NCI-H510A (cell line): Measurements from ENCODE around the gene VAV1.
"Not testable (repeated sequence)": the region's sequence is repeated elsewhere in the genome, so short reads cannot be mapped to it uniquely, and the experiment has no call there.

Experiments
- DNase-seq: peaks from one replicate; lab custom pipeline; 2025; lab: John Stamatoyannopoulos, UW

VAV1 gene

GRCh38 chr19:6852001-6852400, 79.5 kb downstream of the VAV1 start:
- no peak for DNase-seq

- no peak for DNase-seq
Measured at GRCh38 chr19:6853868-6854267, 81.4 kb downstream of the VAV1 start.

GRCh38 chr19:6854758-6855157, 82.2 kb downstream of the VAV1 start:
- no peak for DNase-seq

- no peak for DNase-seq
Measured at GRCh38 chr19:6856749-6857372, 84.4 kb downstream of the VAV1 start.

- no peak for DNase-seq
Measured at GRCh38 chr19:6861683-6862286, 89.3 kb downstream of the VAV1 start.

GRCh38 chr19:6862673-6863078, 90.2 kb downstream of the VAV1 start:
- DNase-seq = no peak

- no peak for DNase-seq
Measured at GRCh38 chr19:6864325-6864940, 91.9 kb downstream of the VAV1 start.

- DNase-seq = no peak
Measured at GRCh38 chr19:6865849-6866248, 93.3 kb downstream of the VAV1 start.

GRCh38 chr19:6866741-6867151, 94.2 kb downstream of the VAV1 start:
- no peak for DNase-seq

GRCh38 chr19:6868351-6868750, 95.8 kb downstream of the VAV1 start:
- no peak for DNase-seq

GRCh38 chr19:6869151-6869882, 96.8 kb downstream of the VAV1 start:
- DNase-seq = not testable (repeated sequence)

GRCh38 chr19:6873708-6874431, 101.4 kb downstream of the VAV1 start:
- DNase-seq = no peak

GRCh38 chr19:6875218-6875617, 102.7 kb downstream of the VAV1 start:
- no peak for DNase-seq

GRCh38 chr19:6876748-6877147, 104.2 kb downstream of the VAV1 start:
- DNase-seq = no peak

- no peak for DNase-seq
Measured at GRCh38 chr19:6877766-6878165, 105.3 kb downstream of the VAV1 start.

- DNase-seq = no peak
Measured at GRCh38 chr19:6886277-6886897, 113.9 kb downstream of the VAV1 start.

- DNase-seq = no peak
Measured at GRCh38 chr19:6887316-6887715, 114.8 kb downstream of the VAV1 start, which contains the start of gene ADGRE1. ADGRE1 (plus strand) TSS chr19:6887579; CDS start chr19:6887609, 30 bp downstream.

- no peak for DNase-seq
Measured at GRCh38 chr19:6888967-6889366, 116.5 kb downstream of the VAV1 start.

- no peak for DNase-seq
Measured at GRCh38 chr19:6890401-6890913, 117.9 kb downstream of the VAV1 start.

- DNase-seq = no peak
Measured at GRCh38 chr19:6890938-6891337, 118.4 kb downstream of the VAV1 start.

- no peak for DNase-seq
Measured at GRCh38 chr19:6891761-6892385, 119.4 kb downstream of the VAV1 start.
